M059J (cell line): Measurements from ENCODE around the gene KIF19. TPM values are rescaled to one million over a fixed set of nuclear protein-coding genes. Genes with fewer than 3 reads are reported as not detected.

ENCODE experiments used
- DNase-seq: peaks from one replicate; pipeline ENCODE4 v3.0.0-alpha.2; 2012; ENCODE audit warnings: low read depth
- total RNA-seq: library from RNA; depleted of rRNA; stranded (reverse); fragments of >200 nt; shearing (Covaris generic); gene quantifications from 2 replicates; pipeline ENCODE4 v1.2.3, GENCODE V29; 2014

Gene KIF19
- total RNA-seq, 1 experiment from 2014 or later: not detected

GRCh38 chr17:74362810-74363498 is 36.9 kb downstream of the KIF19 start:
- DNase-seq: no peak

- no peak for DNase-seq
These were observed 41.2 kb downstream of the KIF19 start, which contains the start of gene GPR142 for GRCh38 chr17:74367206-74367605. Gene GPR142 (plus strand): TSS chr17:74367506. CDS start chr17:74369541, 2,035 bp downstream.

- peak; percentile 57 for DNase-seq
These were observed 42.5 kb downstream of the KIF19 start for GRCh38 chr17:74368341-74369081.

- DNase-seq: no peak
These were observed 43.2 kb downstream of the KIF19 start for GRCh38 chr17:74369221-74369620.

GRCh38 chr17:74369665-74370490 is 43.9 kb downstream of the KIF19 start:
- DNase-seq: no peak

- DNase-seq: no peak
These were observed 45.7 kb downstream of the KIF19 start for GRCh38 chr17:74371653-74372147.

- DNase-seq: no peak
These were observed 46.4 kb downstream of the KIF19 start for GRCh38 chr17:74372426-74372825.

- DNase-seq: no peak
These were observed 48.0 kb downstream of the KIF19 start for GRCh38 chr17:74373838-74374606.

GRCh38 chr17:74374858-74375257 is 48.8 kb downstream of the KIF19 start:
- no peak for DNase-seq

- DNase-seq: peak; percentile 67
These were observed 53.6 kb downstream of the KIF19 start for GRCh38 chr17:74379495-74380085.

- DNase-seq: peak; percentile 66
These were observed 54.3 kb downstream of the KIF19 start for GRCh38 chr17:74380086-74380958.

- DNase-seq: no peak
These were observed 55.2 kb downstream of the KIF19 start for GRCh38 chr17:74380959-74381808.

GRCh38 chr17:74383141-74383540 is 57.1 kb downstream of the KIF19 start:
- no peak for DNase-seq

- no peak for DNase-seq
These were observed 59.2 kb downstream of the KIF19 start for GRCh38 chr17:74385201-74385600.

GRCh38 chr17:74386386-74386785 is 60.4 kb downstream of the KIF19 start:
- peak; percentile 67 for DNase-seq

GRCh38 chr17:74387365-74388218 is 61.6 kb downstream of the KIF19 start:
- DNase-seq: no peak

- DNase-seq: no peak
These were observed 63.2 kb downstream of the KIF19 start for GRCh38 chr17:74389084-74389753.
